GM18951 (cell line): ENCODE data around the gene STAMBPL1.

Experiments
- POLR2A ChIP-seq: IDR thresholded peaks from 4 replicates; pipeline ENCODE4 v1.6.1; 2011; ENCODE audit warnings: mild to moderate bottlenecking; ENCODE audit not compliant: insufficient read length, insufficient read depth; ENCODE audit errors: extremely low read depth
- in situ Hi-C: fragments of 300-500 bp; cut with MboI; formaldehyde crosslinking; loops from one replicate; pipeline ENCODE4 v1.12.0; 2022; ENCODE audit warnings: low sequenced_read_pairs, mixed read lengths, inconsistent platforms; ENCODE audit not compliant: unreplicated experiment

The STAMBPL1 gene

GRCh38 chr10:88889559-88890337, 9.7 kb downstream of the STAMBPL1 start:
- TF ChIP-seq POLR2A, result no peak
- in situ Hi-C loops, result no loop called here

GRCh38 chr10:88890681-88891381, 10.8 kb downstream of the STAMBPL1 start:
- no peak for TF ChIP-seq POLR2A
- in situ Hi-C loops, result no loop called here

GRCh38 chr10:88892222-88892967, 12.3 kb downstream of the STAMBPL1 start:
- TF ChIP-seq POLR2A, result no peak
- in situ Hi-C loops, result no loop called here

GRCh38 chr10:88893611-88894010, 13.6 kb downstream of the STAMBPL1 start:
- in situ Hi-C loops, result no loop called here

GRCh38 chr10:88895250-88895649, 15.2 kb downstream of the STAMBPL1 start:
- in situ Hi-C loops, result no loop called here
- no peak for TF ChIP-seq POLR2A

More at GRCh38 chr10:88893611-88894010, 13.6 kb downstream of the STAMBPL1 start:
- no peak for TF ChIP-seq POLR2A

- in situ Hi-C loops, result no loop called here
Measured at GRCh38 chr10:88896372-88896993, 16.4 kb downstream of the STAMBPL1 start.

GRCh38 chr10:88896994-88897853, 17.2 kb downstream of the STAMBPL1 start:
- in situ Hi-C loops, result no loop called here
- no peak for TF ChIP-seq POLR2A

More at GRCh38 chr10:88896372-88896993, 16.4 kb downstream of the STAMBPL1 start:
- no peak for TF ChIP-seq POLR2A

GRCh38 chr10:88898727-88899126, 18.7 kb downstream of the STAMBPL1 start:
- in situ Hi-C loops, result no loop called here
- TF ChIP-seq POLR2A, result no peak

GRCh38 chr10:88899886-88900285, 19.8 kb downstream of the STAMBPL1 start:
- in situ Hi-C loops, result no loop called here

GRCh38 chr10:88901206-88901983, 21.4 kb downstream of the STAMBPL1 start:
- TF ChIP-seq POLR2A, result no peak
- in situ Hi-C loops, result no loop called here

More at GRCh38 chr10:88899886-88900285, 19.8 kb downstream of the STAMBPL1 start:
- no peak for TF ChIP-seq POLR2A

- TF ChIP-seq POLR2A, result no peak
- in situ Hi-C loops, result no loop called here
Measured at GRCh38 chr10:88901984-88902789, 22.1 kb downstream of the STAMBPL1 start.

- in situ Hi-C loops, result no loop called here
- no peak for TF ChIP-seq POLR2A
Measured at GRCh38 chr10:88903715-88904114, 23.7 kb downstream of the STAMBPL1 start.
